ENCODE results near the gene PTPRK.

GRCh38 chr6:128063850-128064539 is 456.4 kb downstream of the PTPRK start:
- TF ChIP-seq CTCF (conservative IDR thresholded peaks at IDR 0.05; ENCODE audit: low read depth in 2 of 2) (no peak), POLR2AphosphoS5 (IDR thresholded peaks at IDR 0.05; ENCODE audit: low read depth) (no peak), STAT1 (IDR thresholded peaks at IDR 0.05; ENCODE audit: unreplicated experiment) (no peak), REST (IDR thresholded peaks at IDR 0.05; ENCODE audit: unreplicated experiment) (no peak), ZNF331 (CRISPR knock-in tag; IDR thresholded peaks at IDR 0.05; ENCODE audit: low read depth) (no peak), EZH2phosphoT487 (IDR thresholded peaks at IDR 0.05; ENCODE audit: unreplicated experiment) (no peak), EZH2 (IDR thresholded peaks at IDR 0.05; ENCODE audit: low read depth, unreplicated experiment) (no peak), CREB1 (CRISPR knock-in tag; IDR thresholded peaks at IDR 0.05; ENCODE audit: low read depth) (no peak), ZNF462 (CRISPR knock-in tag; IDR thresholded peaks at IDR 0.05) (no peak), JUNB (IDR thresholded peaks at IDR 0.05; ENCODE audit: unreplicated experiment) (no peak), ETS1 (IDR thresholded peaks at IDR 0.05) (no peak), ZNF114 (CRISPR knock-in tag; IDR thresholded peaks at IDR 0.05) (no peak)
